Measurements from ENCODE around the gene ADGRG7. TPM values are rescaled to one million over a fixed set of nuclear protein-coding genes. Genes with fewer than 3 reads are reported as not detected.
A peak's percentile ranks its signal among the peaks of the same experiment; 100 is the strongest.
"Not testable (repeated sequence)": the region's sequence is repeated elsewhere in the genome, so short reads cannot be mapped to it uniquely, and the experiment has no call there.

The ADGRG7 gene
- total RNA-seq, 1 donor from 2014 or later: not detected

GRCh38 chr3:100637197-100637631, 27.8 kb downstream of the ADGRG7 start:
- intact Hi-C loops (cut with micrococcal nuclease): no loop called here
- peak; percentile 65 for ATAC-seq
- no peak for DNase-seq

GRCh38 chr3:100640633-100641032, 31.2 kb downstream of the ADGRG7 start:
- no peak for DNase-seq
- intact Hi-C loops (cut with micrococcal nuclease): no loop called here
- no peak for ATAC-seq

- no peak for ATAC-seq
- intact Hi-C loops (cut with micrococcal nuclease): no loop called here
- DNase-seq: no peak
Observed at GRCh38 chr3:100641471-100642032, 32.2 kb downstream of the ADGRG7 start.

- intact Hi-C loops (cut with micrococcal nuclease): no loop called here
- ATAC-seq (no peak), DNase-seq (no peak)
Observed at GRCh38 chr3:100645913-100646312, 36.5 kb downstream of the ADGRG7 start.

GRCh38 chr3:100647171-100647570, 37.8 kb downstream of the ADGRG7 start:
- intact Hi-C loops (cut with micrococcal nuclease): no loop called here
- no peak for ATAC-seq
- DNase-seq: no peak

GRCh38 chr3:100647657-100648056, 38.3 kb downstream of the ADGRG7 start:
- DNase-seq (no peak), ATAC-seq (no peak)
- intact Hi-C loops (cut with micrococcal nuclease): no loop called here

- ATAC-seq (peak; percentile 53), DNase-seq (no peak)
- intact Hi-C loops (cut with micrococcal nuclease): no loop called here
Observed at GRCh38 chr3:100650651-100651619, 41.5 kb downstream of the ADGRG7 start.

- DNase-seq (no peak), ATAC-seq (no peak)
- intact Hi-C loops (cut with micrococcal nuclease): no loop called here
Observed at GRCh38 chr3:100653604-100654294, 44.3 kb downstream of the ADGRG7 start.

- no peak for ATAC-seq
- no peak for DNase-seq
- intact Hi-C loops (cut with micrococcal nuclease): no loop called here
Observed at GRCh38 chr3:100656945-100657344, 47.5 kb downstream of the ADGRG7 start.

- DNase-seq; ATAC-seq; intact Hi-C loops (cut with micrococcal nuclease): not testable (repeated sequence)
Observed at GRCh38 chr3:100661294-100661693, 51.9 kb downstream of the ADGRG7 start.

- ATAC-seq: no peak
- no peak for DNase-seq
- intact Hi-C loops (cut with micrococcal nuclease): no loop called here
Observed at GRCh38 chr3:100662113-100662823, 52.9 kb downstream of the ADGRG7 start.

- DNase-seq (no peak), ATAC-seq (no peak)
- intact Hi-C loops (cut with micrococcal nuclease): no loop called here
Observed at GRCh38 chr3:100665230-100665629, 55.8 kb downstream of the ADGRG7 start.

- intact Hi-C loops (cut with micrococcal nuclease); DNase-seq; ATAC-seq: not testable (repeated sequence)
Observed at GRCh38 chr3:100666699-100667098, 57.3 kb downstream of the ADGRG7 start.

GRCh38 chr3:100667316-100667715, 57.9 kb downstream of the ADGRG7 start:
- ATAC-seq; intact Hi-C loops (cut with micrococcal nuclease); DNase-seq: not testable (repeated sequence)

- intact Hi-C loops (cut with micrococcal nuclease); DNase-seq; ATAC-seq: not testable (repeated sequence)
Observed at GRCh38 chr3:100670995-100671394, 61.6 kb downstream of the ADGRG7 start.

GRCh38 chr3:100681496-100681895, 72.1 kb downstream of the ADGRG7 start:
- ATAC-seq (no peak), DNase-seq (no peak)
- intact Hi-C loops (cut with micrococcal nuclease): no loop called here

GRCh38 chr3:100682056-100682853, 72.9 kb downstream of the ADGRG7 start:
- DNase-seq: peak; percentile 52

More at GRCh38 chr3:100682056-100682853, 72.9 kb downstream of the ADGRG7 start:
- intact Hi-C loops (cut with micrococcal nuclease): no loop called here
- ATAC-seq: peak; percentile 64
